GM13976 (cell line): ENCODE measurements around the gene TSPAN8.

Experiments
- DNase-seq: peaks from one replicate; pipeline ENCODE4 v3.0.0; 2012; ENCODE audit warnings: low spot score
- CTCF ChIP-seq: IDR thresholded peaks from 2 replicates; pipeline ENCODE4 v1.5.1; 2012; ENCODE audit warnings: borderline replicate concordance, mild to moderate bottlenecking; ENCODE audit not compliant: insufficient read depth; ENCODE audit errors: extremely low read depth, missing control alignments, control extremely low read depth
- in situ Hi-C: fragments of 300-500 bp; cut with MboI; formaldehyde crosslinking; loops from one replicate; pipeline ENCODE4 v1.12.0; 2022; ENCODE audit warnings: low sequenced_read_pairs, mixed read lengths, inconsistent platforms; ENCODE audit not compliant: unreplicated experiment

Gene TSPAN8

GRCh38 chr12:71135077-71135811 is 22.6 kb downstream of the TSPAN8 start:
- no peak for TF ChIP-seq CTCF
- in situ Hi-C loops: no loop called here
- DNase-seq: no peak

DNA sequence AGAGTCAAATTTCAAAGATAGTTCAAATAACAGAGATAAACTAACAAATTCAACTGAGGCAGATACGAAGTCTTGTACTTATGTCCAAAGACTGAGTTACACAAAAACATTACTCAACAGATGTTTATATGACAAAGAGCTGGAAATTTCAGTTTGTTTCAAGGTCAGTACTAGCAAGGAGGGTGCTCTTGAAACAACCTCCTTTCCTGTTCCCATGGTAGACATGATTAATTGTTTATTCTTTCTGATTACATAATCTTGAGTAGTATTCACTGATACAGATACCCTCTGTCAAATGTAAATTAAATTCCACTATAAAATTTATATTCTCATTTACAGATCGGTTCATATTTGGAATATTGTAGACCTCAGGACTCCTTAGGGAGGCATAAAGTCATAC is 23.4 kb downstream of the TSPAN8 start:
- no peak for TF ChIP-seq CTCF
- DNase-seq: no peak
- in situ Hi-C loops: no loop called here

DNA sequence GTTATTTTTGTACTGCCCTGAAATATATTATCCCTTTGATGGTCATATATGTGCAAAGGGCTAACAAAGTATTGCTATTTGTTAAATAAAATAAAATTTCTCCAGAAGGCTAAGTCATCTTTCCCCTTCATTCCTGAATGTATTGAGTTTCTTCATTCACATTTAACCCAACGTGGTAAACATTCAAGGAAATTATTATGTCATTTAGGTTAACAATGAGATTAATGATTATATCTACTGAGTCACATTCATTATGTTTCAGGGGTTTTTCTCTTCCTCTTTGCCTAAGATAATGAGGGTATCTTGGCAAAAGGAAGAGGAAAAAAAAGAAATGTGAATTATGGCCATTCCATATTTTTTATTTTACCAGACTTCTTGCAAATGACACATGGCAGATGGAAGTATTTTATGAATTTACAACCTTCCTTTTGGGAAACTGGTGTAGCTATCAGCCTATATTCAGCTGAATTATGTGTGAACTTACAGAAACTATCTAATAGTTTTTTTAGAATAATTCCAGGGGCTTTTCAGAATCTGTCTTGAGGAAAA is 27.2 kb downstream of the TSPAN8 start:
- no peak for TF ChIP-seq CTCF
- no peak for DNase-seq
- in situ Hi-C loops: no loop called here

- no peak for TF ChIP-seq CTCF
- in situ Hi-C loops: no loop called here
- DNase-seq: no peak
Observed at GRCh38 chr12:71129364-71129763, 28.4 kb downstream of the TSPAN8 start.

GRCh38 chr12:71128191-71128788 is 29.5 kb downstream of the TSPAN8 start:
- in situ Hi-C loops: no loop called here
- DNase-seq: no peak
- TF ChIP-seq CTCF: no peak

DNA sequence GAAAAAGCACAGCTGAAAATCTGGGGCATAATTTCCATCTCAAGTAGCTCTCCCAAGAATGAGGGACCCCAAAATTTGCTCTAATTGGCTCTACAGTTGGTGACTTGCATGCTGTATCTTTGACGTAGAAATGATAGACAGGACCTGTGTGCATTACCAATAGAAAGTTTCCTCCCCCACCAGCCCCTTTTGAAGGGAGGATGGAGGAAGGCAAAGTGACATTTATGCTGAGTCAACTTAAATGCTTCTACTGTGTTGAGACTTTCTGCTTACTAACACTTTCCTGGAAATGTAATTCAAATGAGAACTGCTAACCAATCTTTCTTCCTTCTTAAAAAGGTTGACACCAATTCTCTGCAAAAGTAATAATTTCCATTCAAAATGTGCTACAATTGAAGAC is 31.9 kb downstream of the TSPAN8 start:
- in situ Hi-C loops: no loop called here
- no peak for DNase-seq
- TF ChIP-seq CTCF: no peak

DNA sequence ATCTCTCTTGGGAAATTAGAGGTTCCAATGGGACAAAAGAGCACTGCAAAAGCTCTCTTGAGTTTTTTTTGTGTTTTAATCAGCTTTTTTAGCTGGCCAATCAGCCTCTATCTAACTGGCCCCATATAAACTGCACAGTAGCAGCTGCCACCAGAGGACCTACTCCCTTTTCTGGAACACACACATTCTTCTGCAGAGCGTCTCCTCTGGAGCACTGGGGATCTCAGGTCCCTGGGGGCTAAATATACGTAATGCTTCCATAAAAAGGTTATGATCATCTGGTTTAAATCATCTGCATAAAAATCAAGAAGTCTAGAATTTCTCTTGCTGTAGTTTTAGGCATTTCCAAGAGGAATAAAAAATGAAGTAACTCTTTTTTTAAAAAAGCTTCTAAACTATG is 32.3 kb downstream of the TSPAN8 start:
- no peak for DNase-seq
- in situ Hi-C loops: no loop called here
- no peak for TF ChIP-seq CTCF
